ENCODE results near the gene ERBIN.
"Not testable (repeated sequence)": the region's sequence is repeated elsewhere in the genome, so short reads cannot be mapped to it uniquely, and the experiment has no call there.

The ERBIN gene

DNA sequence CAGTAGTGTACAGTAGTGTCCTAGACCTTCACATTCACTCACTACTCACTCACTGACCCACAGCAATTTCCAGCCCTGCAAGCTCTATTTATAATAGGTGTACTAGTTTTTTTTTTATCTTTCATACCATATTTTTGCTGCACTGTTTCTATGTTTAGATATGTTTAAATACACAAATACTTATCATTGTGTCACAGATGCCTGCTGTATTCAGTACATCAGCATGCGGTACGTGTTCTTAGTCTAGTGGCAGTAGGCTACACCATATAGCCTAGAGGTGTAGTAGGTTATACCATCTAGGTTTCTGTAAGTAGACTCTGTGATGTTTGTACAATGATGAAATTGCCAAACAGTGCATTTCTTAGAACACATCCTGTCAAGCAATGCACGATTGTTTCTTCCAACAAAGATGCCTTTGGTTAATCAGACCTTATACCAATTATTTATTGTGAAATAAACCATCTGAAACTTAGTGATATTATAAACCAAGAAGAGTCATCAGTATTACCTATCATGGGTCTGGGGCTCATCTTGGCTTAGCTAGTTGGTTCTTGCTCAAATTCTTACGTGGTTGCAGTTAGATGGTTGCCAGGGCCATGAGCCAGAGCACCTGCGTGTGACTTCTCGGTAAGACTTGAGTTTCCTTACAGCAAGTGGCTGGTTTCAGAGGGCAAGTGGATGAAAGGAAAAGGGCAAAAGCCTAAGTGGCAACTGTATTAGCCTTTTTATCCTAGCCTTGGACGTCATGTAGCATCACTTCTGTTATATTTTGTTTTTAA is 41.1 kb downstream of the ERBIN start:
- no peak for DNase-seq

- no peak for DNase-seq
Observed at GRCh38 chr5:65969539-65970393, 43.4 kb downstream of the ERBIN start.

DNA sequence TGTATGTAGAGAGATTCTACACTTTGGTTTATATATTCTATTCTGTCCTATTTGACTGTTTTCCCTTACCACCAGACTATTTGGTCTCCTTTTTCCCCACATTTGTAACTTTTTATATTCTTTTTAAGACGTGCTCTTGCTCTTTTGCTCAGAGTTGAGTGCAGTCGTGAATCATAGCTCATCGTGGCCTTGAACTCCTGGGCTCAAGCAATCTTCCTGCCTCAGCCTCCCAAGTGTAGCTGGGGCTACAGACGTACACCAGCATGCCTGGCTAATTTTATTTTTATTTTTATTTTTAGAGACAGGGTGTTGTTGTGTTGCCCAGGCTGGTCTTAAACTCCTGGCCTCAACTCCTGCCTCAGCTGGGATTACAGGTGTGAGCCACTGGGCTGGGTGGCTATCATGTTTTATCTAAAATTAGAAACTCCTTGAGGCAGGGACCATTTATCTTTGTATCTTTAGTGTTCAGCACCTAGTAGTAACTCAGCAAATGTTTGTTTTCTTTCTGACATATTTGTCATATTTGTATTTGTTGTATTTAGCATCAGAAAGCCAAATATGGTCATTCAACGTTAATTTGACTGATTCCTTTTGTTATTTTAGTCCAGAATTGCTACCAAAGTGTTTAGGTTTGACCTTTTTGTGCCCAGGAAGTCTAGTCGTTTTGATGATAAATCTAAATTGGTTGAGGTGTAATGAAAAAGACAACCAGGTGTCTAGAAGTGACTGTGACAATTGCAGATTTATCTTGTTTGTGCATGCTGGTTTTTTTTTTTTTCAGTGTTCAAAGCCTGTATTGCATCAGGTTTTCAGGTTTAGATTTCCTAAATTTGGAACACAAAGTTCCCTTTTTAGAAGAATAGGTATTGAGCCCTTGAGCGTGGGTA is 44.3 kb downstream of the ERBIN start:
- no peak for DNase-seq

- no peak for DNase-seq
Observed at GRCh38 chr5:65971643-65972042, 45.3 kb downstream of the ERBIN start.

GRCh38 chr5:65972896-65973295 is 46.5 kb downstream of the ERBIN start:
- not testable (repeated sequence) for DNase-seq

GRCh38 chr5:65978251-65978650 is 51.9 kb downstream of the ERBIN start:
- no peak for DNase-seq

GRCh38 chr5:65981548-65981947 is 55.2 kb downstream of the ERBIN start:
- no peak for DNase-seq

- no peak for DNase-seq
Observed at GRCh38 chr5:65981969-65982619, 55.7 kb downstream of the ERBIN start.

- DNase-seq: no peak
Observed at GRCh38 chr5:65982635-65983034, 56.3 kb downstream of the ERBIN start.

DNA sequence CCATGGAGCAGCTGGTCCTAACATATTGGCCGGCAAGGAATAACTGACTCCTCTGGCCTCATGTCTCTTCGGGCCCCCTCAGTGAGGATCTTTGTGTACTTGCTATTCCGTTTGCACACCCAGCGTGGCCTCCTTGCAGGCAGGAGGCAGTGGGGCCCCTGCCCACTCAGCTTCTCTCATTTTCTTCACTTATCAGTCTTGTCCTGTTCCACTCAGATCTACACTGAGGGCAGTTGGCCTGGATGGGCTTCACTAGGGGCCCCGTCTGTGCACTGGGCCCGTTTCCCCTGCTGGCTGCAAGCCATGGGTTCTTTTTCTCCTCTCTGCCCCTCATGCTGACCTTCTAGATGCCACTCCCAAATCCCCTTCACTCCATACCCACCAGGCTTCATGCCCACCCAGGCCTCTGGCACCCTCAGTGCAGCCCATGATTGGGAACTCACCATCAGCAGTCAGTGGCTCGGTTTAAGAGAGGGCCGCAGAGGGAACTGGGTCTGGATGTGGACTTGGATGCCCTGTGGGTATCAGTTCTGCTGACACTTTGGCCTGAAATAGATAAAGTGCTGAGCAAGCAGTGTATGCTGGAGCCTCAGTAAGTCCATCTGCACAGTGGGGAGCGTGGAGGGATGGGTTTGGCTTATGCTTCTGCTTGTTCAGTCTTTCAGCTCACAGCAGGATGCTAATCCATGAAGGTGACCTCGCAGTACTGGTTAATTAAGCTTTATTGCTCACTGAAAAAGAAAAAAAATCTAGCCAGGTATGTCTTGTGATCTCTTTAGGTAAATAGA is 57.9 kb downstream of the ERBIN start:
- no peak for DNase-seq

DNA sequence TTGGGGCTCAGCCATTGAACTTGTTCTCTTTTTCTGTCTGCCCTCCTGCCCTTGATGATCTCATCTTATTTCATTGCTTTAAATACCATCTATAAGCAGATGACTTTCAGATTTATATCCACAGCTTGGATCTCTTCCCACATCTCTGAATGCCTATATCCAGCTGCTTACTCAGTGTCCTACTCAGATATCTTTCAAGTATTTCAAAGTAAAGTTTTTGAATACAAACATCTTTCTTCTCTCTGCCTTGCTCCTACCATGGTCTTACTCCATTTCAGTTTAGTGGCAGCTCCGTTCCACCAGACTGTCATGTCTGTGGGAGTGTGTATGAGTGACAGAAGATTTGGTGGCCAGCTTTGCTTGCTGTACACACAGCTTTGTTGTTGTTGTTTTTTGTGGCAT is 59.7 kb downstream of the ERBIN start:
- DNase-seq: no peak

GRCh38 chr5:65986796-65987195 is 60.4 kb downstream of the ERBIN start:
- no peak for DNase-seq

GRCh38 chr5:65987982-65988381 is 61.6 kb downstream of the ERBIN start:
- DNase-seq: no peak

GRCh38 chr5:65989158-65989557 is 62.8 kb downstream of the ERBIN start:
- no peak for DNase-seq

GRCh38 chr5:65992630-65993029 is 66.3 kb downstream of the ERBIN start:
- no peak for DNase-seq

DNA sequence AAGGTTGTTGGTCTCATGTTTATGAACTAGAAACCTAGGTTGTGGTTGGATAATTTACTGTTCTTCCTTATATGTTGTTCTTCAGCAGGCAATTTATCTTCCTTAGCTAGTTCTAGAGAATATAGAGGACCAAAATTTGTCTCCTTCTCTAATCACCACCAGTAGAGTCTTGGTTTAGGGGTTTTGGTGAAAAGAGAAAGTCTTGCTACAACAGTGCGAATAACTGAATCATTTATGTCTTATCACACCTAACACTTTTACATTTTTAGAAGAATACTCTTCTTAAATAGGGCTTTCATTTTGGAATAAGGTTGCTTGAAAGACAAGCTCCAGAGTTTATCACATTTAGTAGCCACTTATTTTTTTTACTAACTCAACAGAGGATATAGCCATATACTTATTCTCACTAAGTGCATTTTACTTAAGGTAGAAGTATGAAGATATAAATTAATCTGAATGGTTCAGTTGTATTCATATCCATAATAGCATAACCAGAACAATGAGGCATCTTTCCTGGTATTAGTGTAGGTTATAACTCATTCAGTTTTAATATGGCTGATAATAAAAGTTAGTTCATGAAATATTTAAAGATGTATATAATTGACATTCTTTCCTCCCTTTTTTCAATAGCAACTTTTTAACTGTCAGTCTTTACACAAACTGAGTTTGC is 67.9 kb downstream of the ERBIN start:
- no peak for DNase-seq

GRCh38 chr5:65999061-65999723 is 72.8 kb downstream of the ERBIN start:
- no peak for DNase-seq

DNA sequence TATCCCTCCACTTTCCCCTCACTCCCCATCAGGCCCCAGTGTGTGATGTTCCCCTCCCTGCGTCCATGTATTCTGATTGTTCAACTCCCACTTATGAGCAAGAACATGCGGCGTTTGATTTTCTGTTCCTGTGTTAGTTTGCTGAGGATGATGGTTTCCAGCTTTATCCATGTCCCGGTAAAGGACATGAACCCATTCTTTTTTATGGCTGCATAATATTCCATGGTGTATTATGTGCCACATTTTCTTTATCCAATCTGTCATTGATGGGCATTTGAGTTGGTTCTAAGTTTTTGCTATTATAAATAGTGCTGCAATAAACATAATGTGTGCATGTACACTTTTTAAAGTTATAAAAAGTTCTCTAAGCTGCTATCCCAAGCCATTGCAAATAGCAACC is 75.6 kb downstream of the ERBIN start:
- DNase-seq: no peak

GRCh38 chr5:66002415-66002814 is 76.0 kb downstream of the ERBIN start:
- no peak for DNase-seq

- DNase-seq: no peak
Observed at GRCh38 chr5:66004216-66004615, 77.8 kb downstream of the ERBIN start.

DNA sequence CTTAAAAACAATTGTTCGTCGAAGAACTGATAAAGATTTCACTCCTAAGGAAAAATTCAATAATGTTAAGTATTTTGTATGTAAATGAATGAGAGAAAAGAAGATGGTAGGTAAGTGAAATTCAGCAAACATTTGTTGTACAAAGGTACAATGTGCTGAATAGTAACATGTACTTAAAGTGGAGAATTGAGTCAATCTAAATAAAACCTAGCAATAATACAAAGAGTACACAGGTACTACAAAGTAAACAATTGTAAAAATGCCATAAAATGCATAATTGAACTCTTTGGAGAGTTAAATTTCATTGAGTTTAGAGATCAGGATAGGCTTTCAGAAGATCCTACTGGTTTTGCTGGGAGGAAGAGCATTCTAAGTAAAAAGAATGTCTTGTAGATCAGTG is 82.9 kb downstream of the ERBIN start:
- DNase-seq: no peak

Measured in CD4-positive, alpha-beta T cell treated with Interleukin-4 for 1 hour (primary cell).